Measurements from ENCODE around the gene DRD1. TPM values are rescaled to one million over a fixed set of nuclear protein-coding genes. Genes with fewer than 3 reads are reported as not detected.
"Not testable (repeated sequence)": the region's sequence is repeated elsewhere in the genome, so short reads cannot be mapped to it uniquely, and the experiment has no call there.

Gene DRD1
- total RNA-seq, 1 donor from 2014 or later = 6.1 TPM

DNA sequence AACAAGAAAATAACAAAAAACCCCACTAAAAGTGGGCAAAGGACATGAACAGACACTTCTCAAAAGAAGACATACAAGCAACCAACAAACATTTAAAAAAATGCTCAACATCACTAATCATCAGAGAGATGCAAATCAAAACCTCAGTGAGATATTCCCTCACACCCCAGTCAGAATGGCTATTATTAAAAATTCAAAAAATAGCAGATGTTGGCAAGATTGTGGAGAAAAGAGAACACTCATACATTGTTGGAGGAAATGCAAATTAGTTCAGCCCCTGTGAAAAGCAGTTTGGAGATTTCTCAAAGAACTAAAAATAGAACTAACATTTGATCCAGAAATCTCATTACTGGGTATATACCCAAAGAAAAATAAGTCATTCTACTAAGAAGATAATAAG is 19.4 kb downstream of the DRD1 start:
- DNase-seq = not testable (repeated sequence)

DNA sequence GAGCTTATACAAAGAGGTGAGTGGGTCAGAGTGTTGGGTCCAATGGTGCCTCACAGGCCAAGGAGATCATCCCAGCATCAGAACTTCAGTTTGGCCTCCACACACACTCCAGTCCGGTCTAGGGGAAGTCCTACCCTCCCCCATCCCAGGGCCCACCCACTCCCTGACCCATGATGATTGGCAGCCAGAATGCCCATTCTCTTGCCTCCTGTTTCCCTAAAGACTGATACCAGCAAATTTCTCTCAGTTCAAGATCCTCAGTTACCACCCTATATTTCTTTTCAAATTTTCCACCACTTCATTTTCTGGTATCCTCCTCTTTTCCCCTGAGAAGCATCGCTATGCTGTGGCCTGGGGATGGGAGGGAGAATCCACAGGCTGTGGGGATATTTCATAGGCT is 21.9 kb downstream of the DRD1 start:
- DNase-seq = no peak

DNA sequence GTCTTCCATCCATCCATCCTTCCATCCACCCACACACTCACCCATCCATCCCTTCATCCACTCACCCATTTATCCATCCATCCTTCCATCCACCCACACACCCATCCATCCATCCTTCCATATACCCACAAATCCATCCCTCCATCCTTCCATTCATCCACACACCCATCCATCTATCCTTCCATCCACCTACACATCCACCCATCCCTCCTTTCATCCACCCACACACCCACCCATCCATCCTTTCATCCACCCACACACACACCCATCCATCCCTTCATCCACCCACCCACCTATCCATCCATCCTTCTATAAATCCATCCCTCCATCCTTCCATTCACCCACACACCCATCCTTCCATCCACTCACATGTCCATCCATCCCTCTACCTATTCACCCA is 23.6 kb downstream of the DRD1 start:
- DNase-seq = no peak

DNA sequence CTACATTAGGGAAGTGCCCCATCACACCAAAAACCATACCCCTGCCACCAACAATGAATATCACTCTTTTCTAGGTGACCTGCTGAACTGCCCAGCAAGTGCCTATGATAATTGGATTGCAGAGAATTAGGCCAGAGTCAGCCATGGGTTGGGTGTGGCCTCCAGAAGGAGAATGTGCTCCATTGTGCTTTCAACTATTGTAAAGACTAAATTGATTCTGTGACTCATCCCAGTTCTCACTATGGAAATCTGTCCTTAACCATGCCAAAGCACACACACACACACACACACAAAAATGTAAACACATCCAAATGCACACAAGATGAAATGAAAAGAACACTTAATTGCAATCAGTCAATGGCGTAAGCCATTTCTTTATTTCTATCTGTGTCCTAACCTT is 25.7 kb downstream of the DRD1 start:
- no peak for DNase-seq

DNA sequence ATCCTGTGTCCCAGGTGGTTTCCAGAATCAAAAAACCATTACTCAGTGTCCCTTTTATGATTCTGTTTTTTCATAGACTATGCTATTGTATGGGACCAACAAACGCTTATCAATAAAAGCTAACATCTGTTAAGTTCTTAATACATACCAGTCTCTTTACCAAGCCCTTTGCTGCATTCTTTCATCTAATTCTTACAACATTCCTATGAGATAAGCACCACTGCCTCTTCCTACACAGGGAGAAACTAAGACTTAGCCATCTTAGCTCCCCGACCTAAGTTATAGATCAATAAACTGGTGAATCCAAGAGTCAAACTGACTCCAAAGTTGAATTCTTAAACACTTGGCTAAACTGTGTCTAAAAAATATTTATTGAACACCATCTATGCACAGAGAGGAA is 26.6 kb downstream of the DRD1 start:
- DNase-seq = no peak

DNA sequence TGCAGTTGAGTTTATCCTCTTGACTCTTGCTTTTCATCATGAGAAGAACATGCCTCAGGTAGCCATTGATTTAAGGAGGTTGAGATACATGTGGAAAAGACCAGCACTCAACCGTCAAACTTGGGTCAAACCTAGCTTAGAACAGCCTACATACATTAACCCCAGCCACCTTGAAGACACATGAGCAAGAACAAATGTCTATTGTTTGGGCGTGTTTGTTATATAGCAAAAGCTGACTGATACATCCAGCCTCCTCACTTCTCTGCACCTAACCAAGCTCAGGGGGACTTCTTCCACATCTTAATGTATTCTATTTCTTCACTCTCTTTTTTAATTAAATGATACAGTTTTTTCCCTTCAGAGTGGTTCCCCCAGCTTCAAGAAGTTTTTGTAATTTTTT is 28.7 kb downstream of the DRD1 start:
- no peak for DNase-seq

DNA sequence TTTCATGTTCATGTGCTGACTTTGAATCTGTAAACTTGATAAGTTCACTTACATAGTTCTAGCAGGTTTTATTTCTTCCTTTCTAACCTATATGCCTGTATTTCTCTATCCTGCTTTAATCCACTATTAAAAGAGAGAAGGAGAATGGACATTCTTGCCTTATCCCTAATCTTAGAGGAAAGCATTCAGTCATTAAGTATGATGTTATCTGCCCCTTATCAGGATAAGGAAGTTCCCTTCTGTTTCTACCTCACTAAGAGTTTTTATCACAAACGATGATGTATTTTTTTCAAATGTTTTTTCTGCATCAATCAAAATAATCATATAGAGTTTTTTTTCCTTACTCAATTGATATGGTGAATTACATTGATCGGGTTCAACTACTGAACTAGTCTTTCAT is 33.1 kb downstream of the DRD1 start:
- DNase-seq = no peak

DNA sequence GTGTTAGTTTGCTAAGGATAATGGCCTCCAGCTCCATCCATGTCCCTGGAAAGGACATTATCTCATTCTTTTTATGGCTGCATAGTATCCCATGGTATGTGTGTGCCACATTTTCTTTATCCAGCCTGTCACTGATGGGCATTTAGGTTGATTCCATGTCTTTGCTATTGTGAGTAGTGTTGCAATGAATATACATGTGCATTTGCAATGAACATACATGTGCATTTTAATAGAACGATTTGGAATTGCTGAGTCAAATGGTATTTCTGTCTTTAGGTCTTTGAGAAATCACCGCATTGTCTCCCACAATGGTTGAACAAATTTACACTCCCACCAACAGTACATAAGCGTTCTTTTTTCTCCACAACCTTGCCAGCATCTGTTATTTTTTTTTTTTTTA is 37.7 kb downstream of the DRD1 start:
- DNase-seq = no peak

DNA sequence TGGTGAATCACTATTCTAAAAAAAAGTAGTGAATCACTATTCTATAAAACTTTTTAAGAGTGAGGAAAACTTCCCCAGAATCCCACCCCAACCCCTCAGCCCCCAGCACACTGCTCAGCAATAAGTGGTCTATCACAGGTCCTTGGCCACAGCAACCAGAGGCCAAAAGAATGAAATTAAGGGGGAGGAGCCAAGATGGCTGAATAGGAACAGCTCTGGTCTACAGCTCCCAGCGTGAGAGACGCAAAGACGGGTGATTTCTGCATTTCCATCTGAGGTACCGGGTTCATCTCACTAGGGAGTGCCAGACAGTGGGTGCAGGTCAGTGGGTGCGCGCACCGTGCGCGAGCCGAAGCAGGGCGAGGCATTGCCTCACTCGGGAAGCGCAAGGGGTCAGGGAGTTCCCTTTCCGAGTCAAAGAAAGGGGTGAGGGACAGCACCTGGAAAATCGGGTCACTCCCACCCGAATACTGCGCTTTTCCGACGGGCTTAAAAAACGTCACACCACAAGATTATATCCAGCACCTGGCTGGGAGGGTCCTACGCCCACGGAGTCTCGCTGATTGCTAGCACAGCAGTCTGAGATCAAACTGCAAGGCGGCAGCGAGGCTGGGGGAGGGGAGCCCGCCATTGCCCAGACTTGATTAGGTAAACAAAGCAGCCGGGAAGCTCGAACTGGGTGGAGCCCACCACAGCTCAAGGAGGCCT is 46.2 kb downstream of the DRD1 start:
- not testable (repeated sequence) for DNase-seq

DNA sequence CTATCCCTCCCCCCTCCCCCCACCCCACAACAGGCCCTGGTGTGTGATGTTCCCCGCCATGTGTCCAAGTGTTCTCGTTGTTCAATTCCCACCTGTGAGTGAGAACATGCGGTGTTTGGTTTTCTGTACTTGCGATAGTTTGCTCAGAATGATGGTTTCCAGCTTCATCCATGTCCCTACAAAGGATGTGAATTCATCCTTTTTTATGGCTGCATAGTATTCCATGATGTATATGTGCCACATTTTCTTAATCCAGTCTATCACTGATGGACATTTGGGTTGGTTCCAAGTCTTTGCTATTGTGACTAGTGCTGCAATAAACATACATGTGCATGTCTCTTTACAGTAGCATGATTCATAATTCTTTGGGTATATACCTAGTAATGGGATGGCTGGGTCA is 48.6 kb downstream of the DRD1 start:
- not testable (repeated sequence) for DNase-seq

DNA sequence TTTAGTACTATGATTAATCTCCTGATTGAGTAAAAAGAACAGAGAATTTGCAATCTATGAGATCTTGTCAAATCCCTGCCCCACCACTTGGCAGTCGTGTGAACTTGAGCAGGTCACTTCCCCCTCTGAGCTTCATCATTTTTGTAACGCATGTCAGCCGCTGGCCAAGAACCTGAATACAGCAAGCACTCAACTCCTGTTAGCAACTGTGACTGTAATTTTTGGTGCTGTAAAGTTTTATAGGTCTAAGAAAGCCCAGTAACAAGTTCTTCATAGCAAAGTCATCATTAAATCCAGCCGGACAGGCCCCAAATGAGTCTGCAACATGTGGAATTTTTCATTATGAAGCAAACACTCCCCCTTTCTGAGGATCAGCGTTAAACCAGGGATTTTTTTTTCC is 49.4 kb downstream of the DRD1 start:
- DNase-seq = no peak

DNA sequence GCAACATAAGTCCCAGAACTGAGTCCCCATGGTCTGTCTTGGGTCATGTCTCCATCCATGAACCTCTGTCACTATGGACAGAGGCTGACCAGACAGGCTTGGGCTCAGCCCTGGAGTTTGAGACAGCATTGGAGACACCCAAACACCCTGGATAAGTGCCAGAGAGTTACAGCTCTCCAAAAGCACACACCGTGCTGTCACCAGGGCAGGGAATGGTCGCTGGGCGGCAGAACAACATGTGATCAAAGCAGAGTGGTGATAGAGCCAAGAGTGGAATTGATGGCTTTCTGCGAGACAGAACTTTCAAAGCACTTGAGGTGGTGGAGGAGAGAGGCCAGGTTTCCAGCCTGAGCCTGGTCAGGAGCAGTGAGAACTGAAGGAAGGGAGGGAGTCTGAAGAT is 50.1 kb downstream of the DRD1 start:
- DNase-seq = no peak

DNA sequence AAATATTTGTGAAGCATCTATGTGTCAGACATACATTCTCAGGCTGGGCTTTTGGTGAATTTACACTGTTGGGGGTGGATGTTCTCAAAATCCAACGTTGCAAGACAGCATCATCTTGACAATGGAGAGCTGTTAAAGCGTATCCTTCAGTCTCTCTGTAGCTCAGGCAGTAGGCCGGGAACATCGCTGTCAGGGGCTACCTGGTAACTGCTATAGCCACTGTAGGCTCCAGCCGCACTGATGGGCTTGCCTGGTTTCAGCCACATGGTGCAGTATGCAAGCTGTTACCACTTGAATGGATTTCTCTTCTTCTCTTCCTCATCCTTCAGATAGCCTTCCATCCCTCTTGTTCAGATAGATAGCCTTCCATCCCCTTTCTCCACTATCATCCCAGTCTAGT is 51.7 kb downstream of the DRD1 start:
- DNase-seq = no peak

DNA sequence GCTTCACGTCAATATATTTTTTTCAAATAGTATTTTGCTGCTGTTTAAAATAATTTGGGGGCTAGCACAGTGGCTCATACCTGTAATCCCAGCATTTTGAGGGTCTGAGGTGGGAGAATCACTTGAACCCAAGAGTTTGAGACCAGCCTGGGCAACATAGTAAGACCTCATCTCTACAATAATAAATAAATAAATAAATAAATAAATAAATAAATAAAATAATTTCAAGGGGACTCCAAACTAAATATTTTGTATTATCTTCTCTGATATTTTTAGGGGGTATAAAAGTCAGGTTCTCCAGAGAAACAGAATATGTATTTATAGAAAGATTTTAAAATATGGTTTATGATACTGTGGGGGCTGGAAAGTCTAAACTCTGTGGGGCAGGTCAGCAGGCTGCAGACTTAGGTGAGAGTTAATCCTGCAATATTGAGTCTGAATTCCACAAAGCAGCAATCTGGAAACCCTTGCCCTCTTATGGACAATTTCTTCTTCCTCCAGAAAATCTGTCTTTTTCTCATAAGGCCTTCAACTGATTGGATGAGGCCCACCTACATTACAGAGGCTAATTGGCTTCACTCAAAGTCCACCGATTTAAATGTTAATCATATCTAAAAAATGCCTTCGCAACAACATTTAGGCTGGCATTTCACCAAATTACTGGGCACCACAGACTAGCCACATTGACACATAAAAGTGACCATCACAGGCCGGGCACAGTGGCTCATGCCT is 53.5 kb downstream of the DRD1 start:
- no peak for DNase-seq

Other genes starting within 250 kb of the DRD1 start
- 72.5 TPM for gene SFXN1, start 34.4 kb upstream of the DRD1 start, total RNA-seq
- 6.9 TPM for gene HRH2, start 213.9 kb upstream of the DRD1 start, total RNA-seq

All from occipital lobe (tissue), 2 donors.